GM21423 (cell line): ENCODE data around the gene COLQ.
"Not testable (repeated sequence)": the region's sequence is repeated elsewhere in the genome, so short reads cannot be mapped to it uniquely, and the experiment has no call there.

Experiments used
- ATAC-seq: cut with Tn5 transposase; IDR thresholded peaks from one replicate; pipeline ENCODE4 v1.9.1; 2021; ENCODE audit warnings: mild to moderate bottlenecking, moderate library complexity; ENCODE audit not compliant: unreplicated experiment

The COLQ gene

DNA sequence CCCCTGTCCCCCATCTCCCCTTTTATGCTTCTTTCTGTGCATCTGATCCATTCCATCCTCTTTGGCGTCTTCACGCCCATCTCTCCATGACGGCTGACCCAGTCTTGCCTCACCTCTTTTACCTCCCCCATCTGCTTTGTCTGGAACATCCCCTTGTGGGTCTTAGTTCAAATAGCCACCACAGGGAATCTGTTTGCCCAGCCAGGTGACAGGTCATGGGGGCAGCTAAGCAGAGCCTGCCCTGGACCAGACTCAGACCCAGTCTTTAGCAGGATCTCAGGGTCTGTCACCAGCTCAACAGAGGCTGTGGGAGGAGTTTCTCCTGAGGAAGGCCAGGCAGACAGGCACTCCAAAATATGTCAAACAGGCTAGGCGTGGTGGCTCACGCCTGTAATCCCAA is 28.1 kb downstream of the COLQ start:
- ATAC-seq, result no peak

DNA sequence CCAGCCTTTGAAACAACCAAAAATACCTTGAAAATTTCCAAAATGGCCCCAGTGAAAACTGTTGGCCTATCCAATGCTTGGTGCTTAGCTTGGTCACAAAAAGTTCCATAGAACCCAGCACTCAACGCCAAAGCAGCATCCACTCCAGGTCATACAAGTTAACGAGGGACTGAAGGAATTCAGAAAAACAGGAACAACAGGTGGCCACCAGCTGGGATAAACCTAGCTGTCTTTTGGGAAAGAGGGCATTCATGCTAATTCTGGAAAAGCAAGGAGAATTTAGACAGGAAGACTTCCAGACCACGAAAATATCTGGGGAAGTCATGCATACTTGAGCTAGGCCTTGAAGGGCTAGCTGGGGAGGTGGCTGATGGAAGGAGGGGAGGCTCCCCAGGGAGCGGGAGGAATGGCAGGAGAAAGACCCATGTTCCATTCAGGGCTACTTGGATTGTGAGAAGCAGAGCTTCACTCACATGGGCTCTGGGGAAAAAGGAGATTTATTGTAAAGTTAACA is 28.6 kb downstream of the COLQ start:
- ATAC-seq, result no peak

DNA sequence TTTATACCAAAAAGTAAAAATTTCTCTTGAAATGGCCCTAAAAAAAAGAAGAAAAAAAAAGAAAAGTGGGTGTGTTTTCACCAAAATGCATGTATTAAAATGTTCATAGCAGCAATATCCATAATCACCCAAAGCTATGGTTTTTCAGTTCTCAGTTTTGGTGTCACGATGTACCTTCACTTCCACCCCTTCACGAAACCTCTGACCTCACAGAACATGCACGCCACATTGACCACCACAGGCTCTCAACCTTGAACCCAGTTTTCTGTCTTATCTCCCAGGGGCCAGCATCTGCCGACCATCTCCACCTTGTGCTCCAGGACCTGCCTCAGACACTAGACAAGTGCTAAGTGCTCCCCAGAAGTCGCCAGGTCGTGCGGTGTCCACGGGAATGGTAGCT is 30.4 kb downstream of the COLQ start:
- ATAC-seq, result no peak

DNA sequence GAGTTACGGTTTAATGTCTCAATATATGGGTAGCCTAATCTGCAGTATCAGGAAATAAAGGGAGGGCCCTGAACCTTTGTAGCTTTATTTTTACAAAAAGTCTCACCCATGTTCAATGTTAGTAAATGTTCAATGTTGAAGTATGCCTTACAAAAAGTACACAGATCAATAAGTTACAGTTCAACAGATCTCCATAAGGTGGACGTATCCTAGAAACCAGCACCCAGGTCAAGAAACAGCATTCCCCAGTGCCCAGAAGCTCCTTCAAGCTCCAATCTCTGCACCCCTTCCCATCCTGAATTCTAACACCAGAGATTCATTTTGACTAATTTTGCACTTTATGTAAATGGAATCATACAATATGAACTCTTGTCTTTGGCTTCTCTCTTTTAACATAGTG is 31.3 kb downstream of the COLQ start:
- ATAC-seq, result no peak

DNA sequence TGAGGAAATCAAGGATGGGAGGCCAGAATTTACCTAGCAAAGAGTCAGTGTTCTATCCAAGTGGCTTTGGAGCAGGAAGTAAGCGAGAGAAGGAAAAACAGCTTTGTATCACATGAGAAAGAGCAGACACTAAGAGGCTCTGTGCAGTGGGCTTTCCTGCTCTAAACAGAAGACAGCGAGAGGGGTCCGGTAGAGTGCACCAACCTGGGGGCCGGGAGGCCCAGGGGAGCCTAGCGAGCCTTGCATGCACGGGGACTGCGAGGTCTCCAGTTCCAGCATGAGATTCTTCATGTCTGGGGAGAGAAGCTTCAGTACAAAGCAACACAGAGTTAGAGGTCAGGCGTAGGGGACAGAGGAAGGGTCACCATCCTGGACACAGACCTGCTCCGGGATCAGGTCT is 33.5 kb downstream of the COLQ start:
- no peak for ATAC-seq

DNA sequence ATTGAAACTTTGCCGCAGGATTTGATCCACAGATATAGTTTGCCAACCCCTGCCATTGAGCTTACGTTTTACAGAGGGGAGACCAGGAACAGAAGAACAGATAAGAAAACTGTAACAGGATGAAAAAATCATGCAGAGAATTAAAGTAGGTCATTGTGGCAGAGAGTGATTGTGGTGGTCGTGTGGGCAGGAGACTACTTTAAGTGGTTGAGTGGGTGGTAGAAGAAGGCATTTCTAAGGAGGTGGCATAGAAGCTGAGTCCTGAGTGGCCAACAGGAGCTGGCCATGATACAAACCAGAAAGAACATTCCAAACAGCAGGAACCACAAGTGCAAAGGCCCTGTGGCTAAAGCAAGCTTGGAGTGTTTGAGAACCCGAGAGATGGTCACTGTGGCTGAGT is 34.5 kb downstream of the COLQ start:
- ATAC-seq, result no peak

DNA sequence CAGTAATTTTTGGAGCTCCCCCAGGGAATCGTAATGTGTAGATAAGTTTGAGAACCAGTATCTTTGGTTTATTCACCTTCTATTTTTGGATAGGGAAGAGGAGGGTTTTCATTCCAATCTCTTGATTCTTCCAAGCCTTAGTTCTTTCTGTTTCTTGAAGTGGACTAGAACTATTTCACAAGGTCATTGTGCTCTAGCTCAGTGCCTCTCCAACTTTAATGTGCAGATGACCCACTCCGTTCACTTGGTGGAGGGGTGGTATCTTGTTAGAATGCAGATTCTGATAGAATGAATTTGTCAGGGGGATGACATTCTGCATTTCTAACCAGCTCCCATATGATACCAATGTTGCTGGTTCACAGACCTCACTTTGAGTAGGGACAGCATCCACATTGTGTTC is 35.5 kb downstream of the COLQ start:
- no peak for ATAC-seq

DNA sequence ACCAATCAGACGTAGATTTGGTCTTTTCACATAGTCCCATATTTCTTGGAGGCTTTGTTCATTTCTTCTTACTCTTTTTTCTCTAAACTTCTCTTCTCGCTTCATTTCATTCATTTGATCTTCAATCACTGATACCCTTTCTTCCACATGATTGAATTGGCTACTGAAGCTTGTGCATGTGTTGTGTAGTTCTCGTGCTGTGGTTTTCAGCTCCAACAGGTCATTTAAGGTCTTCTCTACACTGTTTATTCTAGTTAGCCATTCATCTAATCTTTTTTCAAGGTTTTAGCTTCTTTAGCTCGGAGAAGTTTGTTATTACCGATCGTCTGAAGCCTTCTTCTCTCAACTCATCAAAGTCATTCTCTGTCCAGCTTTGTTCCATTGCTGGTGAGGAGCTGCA is 37.0 kb downstream of the COLQ start:
- not testable (repeated sequence) for ATAC-seq

DNA sequence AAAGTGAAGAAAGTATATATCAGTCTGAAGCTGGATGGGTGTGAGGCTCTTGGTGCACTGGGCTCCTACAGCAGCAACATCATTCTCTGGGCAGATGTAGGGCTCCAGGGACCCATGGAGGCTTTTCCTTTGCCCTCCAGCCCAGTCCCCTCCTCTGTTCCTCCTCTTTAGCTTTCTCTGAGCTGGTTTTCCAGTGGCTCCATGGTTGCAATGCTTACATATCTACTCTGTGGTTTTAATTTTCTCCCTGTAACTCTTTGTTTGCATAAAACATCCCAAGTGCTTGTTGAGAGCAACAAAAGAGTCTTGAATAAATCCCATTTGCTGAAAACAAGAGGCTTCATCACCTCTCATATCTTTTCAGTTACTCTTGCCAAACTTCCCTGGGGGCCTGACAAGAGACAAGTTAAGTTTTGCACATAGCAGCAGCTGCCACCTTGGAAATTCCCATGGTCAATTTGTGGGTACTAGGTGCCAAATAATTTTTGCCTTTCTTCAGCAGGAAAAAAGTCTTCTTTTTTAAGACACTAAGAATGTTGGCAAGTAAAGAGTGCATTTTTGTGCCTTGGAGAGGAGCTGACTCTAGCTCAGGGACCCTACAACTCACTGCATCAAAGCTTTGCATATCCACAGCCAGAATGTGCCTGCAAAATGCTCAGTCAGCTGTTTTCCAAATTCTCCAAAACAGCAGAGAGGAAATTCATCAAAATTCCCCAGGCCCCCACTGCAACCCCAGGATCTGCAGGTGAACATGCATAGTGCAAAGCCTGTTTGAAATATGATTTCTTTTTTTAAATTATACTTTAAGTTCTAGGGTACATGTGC is 41.9 kb downstream of the COLQ start:
- no peak for ATAC-seq

DNA sequence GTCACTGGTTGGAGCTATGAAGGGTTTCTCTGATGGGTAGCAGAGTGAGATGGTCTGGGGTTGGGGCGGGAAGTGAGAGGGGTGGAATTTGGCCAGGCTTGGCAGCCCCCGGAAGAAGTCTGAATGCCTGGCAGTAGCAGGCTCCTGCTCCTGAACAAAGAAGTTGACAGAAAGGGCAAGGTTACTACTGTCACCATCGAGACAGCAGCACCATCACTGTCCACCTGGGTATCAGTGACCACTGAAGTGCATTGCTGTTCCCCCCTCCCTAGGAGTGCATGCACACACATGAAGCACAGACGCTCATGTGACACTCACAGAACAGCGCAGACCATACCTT is 42.9 kb downstream of the COLQ start:
- ATAC-seq, result no peak

DNA sequence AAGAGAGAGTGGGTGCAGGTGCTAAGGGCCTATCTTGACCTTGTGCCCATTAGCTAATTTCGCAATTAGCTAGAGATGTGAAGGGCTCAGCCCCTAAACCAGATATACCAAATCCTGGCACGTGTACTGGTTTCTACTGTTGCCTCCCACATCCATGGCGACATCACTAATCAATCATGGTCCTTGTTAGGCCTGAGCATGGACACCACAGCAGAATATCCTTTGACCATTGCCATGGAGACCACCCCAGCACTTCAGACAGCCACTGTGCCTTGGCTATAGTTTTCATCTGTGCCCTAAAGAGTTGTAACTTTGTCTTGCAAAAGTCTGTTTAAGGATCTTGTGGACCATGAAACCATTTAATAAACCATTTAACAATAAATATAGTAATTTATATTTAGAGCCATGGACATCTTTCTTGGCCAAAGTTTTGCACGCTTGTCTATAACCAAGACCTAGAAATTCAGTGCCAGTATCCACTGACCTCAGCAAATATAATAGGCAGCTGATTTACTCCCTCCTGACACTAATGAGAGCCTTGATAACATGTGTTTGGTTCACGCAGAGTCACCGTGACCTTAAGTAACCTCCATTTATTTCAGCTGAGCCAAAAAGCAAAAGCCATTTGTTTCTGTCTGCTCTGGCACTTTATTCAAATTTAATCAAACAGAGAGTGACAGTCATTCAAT is 43.4 kb downstream of the COLQ start:
- ATAC-seq, result no peak

DNA sequence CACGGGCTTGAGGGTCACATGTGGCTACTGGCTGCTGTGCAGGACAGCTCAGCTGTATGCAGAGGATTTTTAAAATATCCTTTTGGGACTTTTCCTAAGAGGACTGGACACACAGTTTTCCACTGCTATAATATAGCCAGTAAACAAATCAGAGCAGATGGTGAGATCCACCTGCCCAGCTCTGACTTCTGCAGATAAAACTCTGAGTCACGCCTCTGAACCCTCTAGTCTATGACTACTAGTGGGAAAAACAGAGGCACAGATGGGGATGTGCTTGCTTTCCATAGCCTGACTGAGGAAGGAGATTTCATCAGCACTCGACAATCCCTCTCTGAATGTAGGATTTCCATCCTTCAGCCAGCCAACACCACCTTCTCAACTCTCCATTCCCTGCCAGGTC is 45.1 kb downstream of the COLQ start:
- no peak for ATAC-seq

DNA sequence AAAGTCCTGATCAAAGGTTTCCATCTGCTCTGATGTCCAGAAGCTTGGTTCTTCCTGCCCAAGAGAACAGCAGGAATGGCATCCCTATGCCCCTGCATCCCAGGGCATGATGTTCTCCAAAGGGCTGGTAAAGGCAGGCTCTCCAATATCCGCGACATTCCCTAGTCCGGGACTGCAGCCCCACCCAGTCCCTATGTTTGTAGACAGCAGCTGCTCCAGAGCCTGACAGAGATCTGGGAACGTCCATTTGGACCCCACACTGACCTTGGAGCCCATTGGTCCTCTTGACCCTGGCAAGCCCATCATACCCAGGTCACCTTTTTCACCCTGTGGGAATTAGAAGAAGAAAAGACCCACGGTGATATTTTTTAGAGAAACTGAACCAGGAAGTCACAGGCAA is 46.3 kb downstream of the COLQ start:
- ATAC-seq, result no peak

DNA sequence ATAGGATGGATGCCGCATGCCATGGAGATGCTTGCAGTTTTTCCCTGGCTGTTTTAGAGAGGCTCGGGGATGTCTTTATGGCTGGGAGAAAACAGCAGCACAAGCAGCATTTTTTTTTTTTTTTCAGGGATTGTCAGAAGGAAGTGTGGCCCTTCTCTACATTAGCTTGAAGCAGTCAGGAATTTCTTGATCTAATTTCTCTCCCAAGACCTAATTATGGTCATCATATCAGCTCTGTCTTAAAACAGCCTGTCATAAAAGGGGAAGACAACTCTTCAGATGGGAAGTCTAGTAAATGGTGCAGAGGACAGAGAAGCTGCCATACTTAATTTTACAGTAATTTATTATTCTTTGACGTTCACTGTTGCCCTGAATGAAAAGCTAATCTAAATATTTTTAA is 49.6 kb downstream of the COLQ start:
- no peak for ATAC-seq

DNA sequence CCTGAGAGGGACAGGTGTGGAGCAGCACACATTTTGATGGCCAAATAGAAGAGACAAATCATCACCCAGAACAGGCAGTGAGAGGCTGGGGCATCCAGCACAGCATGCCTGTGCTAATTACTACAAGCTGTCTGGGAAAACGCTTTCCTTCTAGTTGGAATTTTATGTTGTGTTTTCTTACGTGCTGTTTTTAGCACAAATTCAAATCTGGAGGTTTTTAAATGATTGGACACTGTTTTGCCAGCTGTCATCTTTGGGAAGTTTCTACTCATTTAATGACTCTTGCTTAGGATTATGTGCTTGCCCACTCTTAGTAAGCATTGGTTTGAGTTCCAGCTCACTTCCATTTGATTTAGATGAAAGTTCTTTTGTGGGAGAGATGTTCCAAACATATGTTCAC is 50.7 kb downstream of the COLQ start:
- no peak for ATAC-seq

DNA sequence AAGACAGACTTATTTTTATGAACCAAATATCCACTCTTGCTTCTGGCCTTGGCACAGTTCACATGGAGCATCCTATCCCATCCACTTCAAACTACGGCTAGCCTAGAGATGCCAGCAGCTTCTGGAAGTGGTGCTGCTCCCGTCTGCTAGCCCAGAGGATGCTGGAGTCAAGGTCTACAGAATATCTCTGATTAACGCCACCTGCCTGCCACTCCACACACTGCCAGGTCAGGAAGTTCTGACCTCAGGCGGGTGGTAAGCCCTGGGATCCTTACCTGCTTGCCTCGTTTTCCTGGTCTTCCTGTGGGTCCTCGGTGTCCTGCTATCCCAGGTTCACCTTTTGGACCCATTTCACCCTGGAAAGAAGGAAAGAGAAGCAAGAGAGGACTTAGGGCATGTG is 51.2 kb downstream of the COLQ start:
- no peak for ATAC-seq

DNA sequence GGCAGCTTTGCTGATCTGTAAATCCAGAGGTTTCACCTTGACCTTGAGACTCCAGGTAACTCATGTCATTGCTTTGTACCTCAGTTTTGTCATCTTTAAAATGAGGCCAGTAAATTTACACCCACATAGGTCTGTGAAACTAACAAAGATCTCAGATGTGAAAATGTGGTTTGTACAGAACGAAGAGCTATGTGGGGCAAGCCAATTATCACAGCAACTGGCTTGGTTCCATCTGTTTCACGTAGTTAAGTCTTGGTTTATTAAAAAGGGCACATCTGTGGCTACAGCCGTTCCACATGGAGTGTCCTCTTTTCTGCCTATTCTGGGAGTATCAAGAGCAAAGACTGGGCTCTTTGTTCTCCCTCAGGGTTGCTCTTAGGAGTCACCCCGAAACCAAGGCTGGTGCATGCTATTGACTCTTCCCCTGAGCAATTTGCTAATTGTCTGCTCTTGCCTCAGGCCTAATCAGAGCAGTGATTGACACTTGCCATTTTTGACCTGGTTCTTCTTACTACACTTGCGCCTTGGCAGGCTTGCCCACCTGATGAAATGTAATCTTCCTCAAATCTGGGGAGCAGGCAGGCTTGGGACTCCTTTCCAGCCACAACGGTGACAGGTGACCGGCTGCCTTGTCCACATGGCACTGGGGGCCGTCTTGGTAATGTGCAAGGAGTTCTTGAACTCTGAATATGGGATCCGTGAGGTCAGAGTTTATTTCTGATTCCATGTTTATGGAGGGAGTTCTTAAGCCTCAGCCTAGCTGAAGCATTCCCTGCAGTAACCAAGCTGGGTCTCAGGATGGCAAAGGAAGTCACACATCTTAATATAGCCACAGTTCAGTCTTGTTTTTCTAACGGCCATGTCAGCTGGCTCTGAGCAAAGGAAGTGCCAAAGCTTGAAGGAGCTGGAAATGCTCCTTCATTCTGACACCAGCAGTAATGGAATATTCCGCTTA is 54.0 kb downstream of the COLQ start:
- ATAC-seq, result no peak

DNA sequence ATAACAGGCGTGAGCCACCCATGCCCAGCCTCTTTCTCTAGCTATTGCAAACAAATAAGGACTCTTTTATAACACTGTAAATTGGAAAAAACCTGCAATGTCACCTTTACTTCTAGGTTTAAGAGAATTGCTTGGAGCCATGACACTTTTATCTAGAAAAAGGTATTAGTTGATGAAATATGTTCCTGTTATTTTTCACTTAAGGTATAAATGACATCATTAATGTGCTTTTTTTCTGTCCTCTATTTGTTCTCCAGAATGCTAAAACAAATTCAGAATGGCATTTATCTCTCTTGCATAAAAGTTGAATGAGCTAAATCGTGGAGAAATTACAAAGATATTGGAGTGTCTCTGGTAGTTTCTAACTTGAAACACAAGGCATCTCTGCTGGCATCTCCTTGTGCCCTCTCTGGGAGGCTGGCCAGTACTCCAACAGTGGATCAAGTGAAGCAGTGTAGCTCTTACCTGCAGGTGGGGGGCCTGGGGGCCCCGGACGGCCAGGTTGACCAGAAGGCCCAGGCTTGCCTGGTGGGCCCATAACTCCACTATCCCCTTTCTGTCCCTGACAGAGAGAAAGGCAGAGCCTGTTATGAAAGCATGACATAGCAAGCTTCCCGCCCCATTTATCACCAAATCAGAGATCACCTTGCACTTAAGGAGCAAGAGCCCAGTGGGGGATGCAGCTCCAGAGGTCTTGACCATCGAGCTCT is 55.5 kb downstream of the COLQ start:
- ATAC-seq, result no peak

DNA sequence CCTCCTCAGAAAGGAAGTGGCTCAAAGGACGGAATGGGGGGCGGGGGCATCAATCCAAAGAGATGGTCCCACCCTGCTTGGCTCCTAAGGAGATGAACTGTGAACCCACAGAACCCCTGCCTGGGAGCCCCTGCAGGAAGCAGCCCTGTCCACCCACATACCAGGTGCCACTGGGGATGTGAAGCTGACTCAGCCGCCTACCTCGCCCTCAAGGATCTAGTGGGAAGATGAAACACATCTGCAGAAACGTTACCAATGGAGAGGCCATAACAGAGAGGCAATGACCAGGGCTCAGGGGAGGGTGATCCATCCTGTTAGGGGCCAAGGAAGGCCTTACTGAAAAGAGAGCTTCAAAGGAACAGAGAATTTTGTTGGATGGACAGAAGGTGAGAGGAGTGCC is 59.1 kb downstream of the COLQ start:
- no peak for ATAC-seq

DNA sequence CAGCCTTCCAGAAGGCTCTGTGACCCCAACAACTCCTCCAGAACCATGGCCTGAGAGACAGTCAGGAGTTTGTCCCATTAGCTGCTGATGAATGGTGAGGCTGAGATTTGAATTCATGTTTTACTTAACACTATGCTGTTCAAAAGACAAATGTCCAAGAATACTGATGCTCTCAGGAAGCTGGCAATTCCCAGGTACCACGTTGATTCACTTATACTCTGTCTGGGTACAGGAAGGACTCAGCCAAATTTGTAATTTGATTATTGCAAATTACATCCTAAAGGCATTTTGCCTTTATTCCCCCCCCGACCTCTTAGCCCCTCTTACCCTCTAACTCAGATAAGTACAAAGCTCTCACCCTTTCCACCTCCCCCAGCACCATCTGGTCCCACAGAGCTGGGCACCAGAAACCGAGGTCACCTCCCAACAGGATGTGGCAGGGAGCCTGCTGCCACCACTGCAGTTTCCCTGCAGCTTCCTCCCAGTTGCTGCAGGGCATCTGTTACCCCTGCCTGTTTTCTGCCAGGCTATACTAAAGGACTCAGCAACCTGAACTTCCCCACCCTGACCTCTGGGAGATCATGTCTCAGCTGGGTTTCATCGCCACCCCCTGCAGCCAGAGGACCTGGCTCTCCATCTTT is 60.5 kb downstream of the COLQ start:
- no peak for ATAC-seq
